Liver (tissue), 9 donors: Measurements from ENCODE around the gene TIE1. TPM values are rescaled to one million over a fixed set of nuclear protein-coding genes. Genes with fewer than 3 reads are reported as not detected.

Experiments used
- DNase-seq: peaks from one replicate; pipeline ENCODE4 v3.0.0-alpha.2; 2017; ENCODE audit warnings: low spot score
- H3K27ac ChIP-seq, 2 donors: one replicate each; pipeline ENCODE4 v1.7.0; 2013; ENCODE audit warnings: inconsistent platforms in 2 of 2, low read length in 2 of 2, control low read depth in 1 of 2, low read depth in 1 of 2, mild to moderate bottlenecking in 1 of 2
- H3K27me3 ChIP-seq, 4 donors: one replicate each; pipeline versions ENCODE4 v1.6.1 to v1.7.0; 2013; ENCODE audit warnings: low read length in 3 of 4, inconsistent platforms in 1 of 4, mild to moderate bottlenecking in 1 of 4, moderate library complexity in 1 of 4; ENCODE audit not compliant: control insufficient read depth in 4 of 4, insufficient read depth in 4 of 4
- H3K36me3 ChIP-seq, 4 donors: one replicate each; pipeline versions ENCODE4 v1.6.1 to v1.7.0; 2013; ENCODE audit warnings: low read length in 3 of 4, mild to moderate bottlenecking in 3 of 4, low read depth in 1 of 4, moderate library complexity in 1 of 4; ENCODE audit not compliant: control insufficient read depth in 4 of 4, insufficient read depth in 3 of 4
- H3K4me1 ChIP-seq, 4 donors: one replicate each; pipeline versions ENCODE4 v1.6.1 to v1.7.0; 2013; ENCODE audit warnings: low read length in 3 of 4, mild to moderate bottlenecking in 3 of 4, moderate library complexity in 1 of 4; ENCODE audit not compliant: control insufficient read depth in 4 of 4, insufficient read depth in 4 of 4
- H3K4me3 ChIP-seq, 3 donors: one replicate each; pipeline versions ENCODE4 v1.6.1 to v1.7.0; 2013; ENCODE audit warnings: low read length in 3 of 3, control low read depth in 1 of 3, low read depth in 1 of 3, mild to moderate bottlenecking in 1 of 3
- H3K9ac ChIP-seq, 2 donors: one replicate each; pipeline ENCODE4 v1.7.0; 2013; ENCODE audit warnings: low read length in 2 of 2, mild to moderate bottlenecking in 2 of 2, moderate library complexity in 2 of 2, control low read depth in 1 of 2, low read depth in 1 of 2
- H3K9me3 ChIP-seq, 4 donors: one replicate each; pipeline versions ENCODE4 v1.6.1 to v1.7.0; 2013; ENCODE audit warnings: low read length in 3 of 4; ENCODE audit not compliant: control insufficient read depth in 4 of 4
- EGR1 ChIP-seq, 2 donors: IDR thresholded peaks; 2 replicates each; pipeline ENCODE4 v1.6.1; 2016 to 2018; ENCODE audit warnings: antibody characterized with exemption in 2 of 2, low read depth in 2 of 2
- FOXA1 ChIP-seq: IDR thresholded peaks from 2 replicates; pipeline ENCODE4 v1.6.1; 2016; ENCODE audit warnings: antibody characterized with exemption
- FOXA2 ChIP-seq: IDR thresholded peaks from 2 replicates; pipeline ENCODE4 v1.6.1; 2016; ENCODE audit warnings: antibody characterized with exemption
- GABPA ChIP-seq, 2 donors: IDR thresholded peaks in 1 of 2; conservative IDR thresholded peaks in 1 of 2; 2 replicates each; pipeline ENCODE4 v1.6.1; 2016; ENCODE audit warnings: antibody characterized with exemption in 2 of 2, mild to moderate bottlenecking in 1 of 2, moderate library complexity in 1 of 2
- HNF4G ChIP-seq: IDR thresholded peaks from 2 replicates; pipeline ENCODE4 v1.6.1; 2016; ENCODE audit warnings: antibody characterized with exemption
- JUND ChIP-seq, 2 donors: IDR thresholded peaks; 2 replicates each; pipeline ENCODE4 v1.6.1; 2016; ENCODE audit warnings: antibody characterized with exemption in 2 of 2
- NR2F2 ChIP-seq: IDR thresholded peaks from 2 replicates; pipeline ENCODE4 v1.6.1; 2016; ENCODE audit warnings: antibody characterized with exemption
- RAD21 ChIP-seq, 2 donors: IDR thresholded peaks; 2 replicates each; pipeline ENCODE4 v1.6.1; 2016; ENCODE audit warnings: antibody characterized with exemption in 2 of 2, mild to moderate bottlenecking in 2 of 2
- REST ChIP-seq: IDR thresholded peaks from 2 replicates; pipeline ENCODE4 v1.6.1; 2016; ENCODE audit warnings: antibody characterized with exemption, mild to moderate bottlenecking
- RXRA ChIP-seq, 2 donors: IDR thresholded peaks; 2 replicates each; pipeline ENCODE4 v1.6.1; 2017 to 2018; ENCODE audit warnings: antibody characterized with exemption in 2 of 2, mild to moderate bottlenecking in 1 of 2
- SP1 ChIP-seq: IDR thresholded peaks from 2 replicates; pipeline ENCODE4 v1.6.1; 2018; ENCODE audit warnings: antibody characterized with exemption, mild to moderate bottlenecking
- TAF1 ChIP-seq: conservative IDR thresholded peaks from 2 replicates; pipeline ENCODE4 v1.6.1; 2016; ENCODE audit warnings: antibody characterized with exemption, mild to moderate bottlenecking
- ZBTB33 ChIP-seq: IDR thresholded peaks from 2 replicates; pipeline ENCODE4 v1.6.1; 2016; ENCODE audit warnings: antibody characterized with exemption
- WGBS: extraction: QIAGEN DNeasy Blood & Tissue Kit; methylation state at CpG from one replicate; pipeline ENCODE4 v1.1.7; 2013; 5-methylcytosine and 5-hydroxymethylcytosine counted together
- polyA plus RNA-seq, 2 donors: library from polyadenylated mRNA; stranded (reverse) in 1 of 2; unstranded in 1 of 2; fragments of 200-250 nt in 1 of 2; fragments of >200 nt in 1 of 2; fragmentation: Nextera tagmentation in 1 of 2; extraction: Ambion mirVana in 1 of 2; gene quantifications; one replicate each; pipeline versions ENCODE4 v1.2.1 to v1.2.3, GENCODE V29; 2013 to 2015
- total RNA-seq, 2 donors: library from RNA; depleted of rRNA; stranded (reverse); fragments of >200 nt; gene quantifications; one replicate each; pipeline ENCODE4 v1.2.3, GENCODE V29; 2014
- TF ChIP-seq, protein P1 (sequence below): fragments of 150-350 bp; IDR thresholded peaks from 2 replicates; pipeline ENCODE4 v1.5.1; 2017; ENCODE audit warnings: improper control_type of control experiment, low read depth, low read length; ENCODE audit not compliant: missing input control
- TF ChIP-seq, protein P2 (sequence below): IDR thresholded peaks from 2 replicates; pipeline ENCODE4 v1.6.1; 2016; ENCODE audit warnings: antibody characterized with exemption
- TF ChIP-seq, protein P3 (sequence below): IDR thresholded peaks from 2 replicates; pipeline ENCODE4 v1.6.1; 2016; ENCODE audit warnings: antibody characterized with exemption
- donor health status: healthy.
- donor health status: healthy.
- donor health status: healthy.
- donor health status: healthy.
- donor health status: healthy.

The TIE1 gene
- total and polyA plus RNA-seq, 4 donors = 3.6 to 17.6 (median 8.9) TPM

DNA sequence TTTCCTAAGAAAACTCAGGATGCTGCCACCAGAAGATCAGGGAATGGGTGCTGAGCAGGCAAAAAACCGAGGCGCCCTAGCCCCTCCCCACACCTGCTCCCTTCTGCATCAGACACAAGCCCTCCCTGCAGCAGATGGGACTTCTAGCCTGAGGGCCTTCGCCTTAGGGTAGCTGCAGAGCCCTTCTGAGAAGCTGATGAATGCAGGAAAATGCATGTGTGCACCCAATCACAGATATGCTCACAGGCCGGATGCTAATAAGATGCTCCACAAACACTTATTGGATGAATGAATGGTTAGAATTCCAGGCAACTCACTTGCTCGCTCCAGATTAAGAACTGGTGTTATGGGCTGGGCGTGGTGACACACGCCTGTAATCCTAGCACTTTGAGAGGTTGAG, 8.6 kb upstream of the TIE1 start:
- H3K4me1 ChIP-seq = peaks cover 0 to 18% (median 6%) of the 10 kb centered on the region in 4 donors
- H3K36me3 ChIP-seq = no peaks in the 10 kb centered on the region
- no peak overlapping the region for H3K4me3 ChIP-seq
- 84% methylated on average over 7 of the region's 7 CpGs for WGBS
- TF ChIP-seq REST (no peak), EGR1 (IDR thresholded peaks at IDR 0.05; ENCODE audit: low read depth in 2 of 2) (no peak), GABPA (IDR thresholded peaks at IDR 0.05 in 1 of 2, conservative IDR thresholded peaks at IDR 0.05 in 1 of 2) (no peak)
- TF ChIP-seq, protein P1, sequence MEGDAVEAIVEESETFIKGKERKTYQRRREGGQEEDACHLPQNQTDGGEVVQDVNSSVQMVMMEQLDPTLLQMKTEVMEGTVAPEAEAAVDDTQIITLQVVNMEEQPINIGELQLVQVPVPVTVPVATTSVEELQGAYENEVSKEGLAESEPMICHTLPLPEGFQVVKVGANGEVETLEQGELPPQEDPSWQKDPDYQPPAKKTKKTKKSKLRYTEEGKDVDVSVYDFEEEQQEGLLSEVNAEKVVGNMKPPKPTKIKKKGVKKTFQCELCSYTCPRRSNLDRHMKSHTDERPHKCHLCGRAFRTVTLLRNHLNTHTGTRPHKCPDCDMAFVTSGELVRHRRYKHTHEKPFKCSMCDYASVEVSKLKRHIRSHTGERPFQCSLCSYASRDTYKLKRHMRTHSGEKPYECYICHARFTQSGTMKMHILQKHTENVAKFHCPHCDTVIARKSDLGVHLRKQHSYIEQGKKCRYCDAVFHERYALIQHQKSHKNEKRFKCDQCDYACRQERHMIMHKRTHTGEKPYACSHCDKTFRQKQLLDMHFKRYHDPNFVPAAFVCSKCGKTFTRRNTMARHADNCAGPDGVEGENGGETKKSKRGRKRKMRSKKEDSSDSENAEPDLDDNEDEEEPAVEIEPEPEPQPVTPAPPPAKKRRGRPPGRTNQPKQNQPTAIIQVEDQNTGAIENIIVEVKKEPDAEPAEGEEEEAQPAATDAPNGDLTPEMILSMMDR = no peak
- H3K9ac ChIP-seq = no peak overlapping the region
- no peak for DNase-seq
- no peaks in the 10 kb centered on the region for H3K27me3 ChIP-seq
- H3K27ac ChIP-seq = no peak overlapping the region
- no peaks in the 10 kb centered on the region for H3K9me3 ChIP-seq

GRCh38 chr1:43292679-43293078, 8.1 kb upstream of the TIE1 start:
- Histone ChIP-seq H3K4me1 (peaks cover 0 to 18% (median 6%) of the 10 kb centered on the region in 4 donors), H3K9me3 (no peaks in the 10 kb centered on the region), H3K9ac (no peak overlapping the region), H3K27me3 (no peaks in the 10 kb centered on the region), H3K27ac (no peak overlapping the region), H3K4me3 (no peak overlapping the region), H3K36me3 (no peaks in the 10 kb centered on the region)
- TF ChIP-seq HNF4G (no peak), RAD21 (IDR thresholded peaks at IDR 0.05) (no peak), SP1 (no peak), JUND (IDR thresholded peaks at IDR 0.05) (no peak), FOXA2 (no peak), EGR1 (IDR thresholded peaks at IDR 0.05; ENCODE audit: low read depth in 2 of 2) (no peak), FOXA1 (no peak), TAF1 (no peak), RXRA (IDR thresholded peaks at IDR 0.05) (no peak), GABPA (IDR thresholded peaks at IDR 0.05 in 1 of 2, conservative IDR thresholded peaks at IDR 0.05 in 1 of 2) (no peak), NR2F2 (no peak), ZBTB33 (no peak), REST (no peak)
- TF ChIP-seq, protein P2, sequence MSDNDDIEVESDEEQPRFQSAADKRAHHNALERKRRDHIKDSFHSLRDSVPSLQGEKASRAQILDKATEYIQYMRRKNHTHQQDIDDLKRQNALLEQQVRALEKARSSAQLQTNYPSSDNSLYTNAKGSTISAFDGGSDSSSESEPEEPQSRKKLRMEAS = no peak
- TF ChIP-seq, protein P3, sequence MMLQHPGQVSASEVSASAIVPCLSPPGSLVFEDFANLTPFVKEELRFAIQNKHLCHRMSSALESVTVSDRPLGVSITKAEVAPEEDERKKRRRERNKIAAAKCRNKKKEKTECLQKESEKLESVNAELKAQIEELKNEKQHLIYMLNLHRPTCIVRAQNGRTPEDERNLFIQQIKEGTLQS = no peak
- TF ChIP-seq, protein P1 = no peak
- 88% methylated on average over 5 of the region's 5 CpGs for WGBS
- no peak for DNase-seq
